Endothelial cell of umbilical vein (primary cell): ENCODE measurements around the gene SPTBN4. TPM values are rescaled to one million over a fixed set of nuclear protein-coding genes. Genes with fewer than 3 reads are reported as not detected.

Source experiments
- BruUV-seq: library from RNA; stranded (reverse); fragments of 400-500 nt; replicated peaks from 2 replicates; lab custom pipeline; 2021; lab: Mats Ljungman, UMichigan
- CTCF ChIA-PET: fragments of 300-600, 350-600 bp; sonication (Branson Sonifier 250); formaldehyde crosslinking; loops from one replicate; lab custom pipeline; 2021; ENCODE audit warnings: antibody characterized with exemption, inconsistent platforms; lab: Charles Lee
- POLR2A ChIA-PET: fragments of 300-600, 350-600 bp; sonication (Branson Sonifier 250); formaldehyde crosslinking; loops from one replicate; lab custom pipeline; 2021; ENCODE audit warnings: antibody characterized with exemption, inconsistent platforms; lab: Charles Lee
- DNase-seq: peaks from one replicate; pipeline ENCODE4 v3.0.0-alpha.2; 2011; ENCODE audit warnings: low read depth, low spot score
- FAIRE-seq: peaks from 2 replicates; lab custom pipeline; 2011; peaks lifted over from hg19 to GRCh38; lab: Jason Lieb, UNC
- H2AFZ ChIP-seq: 2 replicates; pipeline ENCODE4 v1.6.0; 2012; ENCODE audit warnings: low read depth, low read length, control low read depth, inconsistent platforms
- H3K27ac ChIP-seq: 2 replicates; pipeline ENCODE4 v1.5.1; 2011; ENCODE audit warnings: low read depth, mild to moderate bottlenecking, control low read depth, low read length, moderate library complexity; ENCODE audit not compliant: insufficient read depth
- H3K27me3 ChIP-seq, 2 experiments: 2 replicates each; pipeline versions ENCODE4 v1.6.0 to v1.6.1; 2011; ENCODE audit warnings: low read length in 2 of 2, mixed read lengths in 1 of 2; ENCODE audit not compliant: control insufficient read depth in 2 of 2, insufficient read depth in 2 of 2
- H3K36me3 ChIP-seq, 2 experiments: 2 replicates in 1 of 2; 3 replicates in 1 of 2; pipeline ENCODE4 v1.5.1; 2011; ENCODE audit warnings: low read length in 2 of 2, mild to moderate bottlenecking in 1 of 2, moderate library complexity in 1 of 2; ENCODE audit not compliant: control insufficient read depth in 2 of 2, insufficient read depth in 2 of 2; ENCODE audit errors: extremely low read depth in 1 of 2
- H3K4me1 ChIP-seq: 3 replicates; pipeline ENCODE4 v1.5.1; 2011; ENCODE audit warnings: mild to moderate bottlenecking, low read length; ENCODE audit not compliant: control insufficient read depth, insufficient read depth; ENCODE audit errors: extremely low read depth
- H3K4me2 ChIP-seq: 2 replicates; pipeline ENCODE4 v1.6.1; 2011; ENCODE audit warnings: low read length, control low read depth, mixed read lengths; ENCODE audit not compliant: insufficient read depth
- H3K4me3 ChIP-seq, 3 experiments: fragments of 200-600 bp in 1 of 3; sonication (generic), shearing (Covaris generic) in 1 of 3; replicated peaks in 1 of 3; 2 replicates each; pipeline ENCODE4 v1.5.1; 2011 to 2016; ENCODE audit warnings: control low read depth in 3 of 3, low read length in 3 of 3, mild to moderate bottlenecking in 2 of 3, inconsistent platforms in 1 of 3, low read depth in 1 of 3, moderate library complexity in 1 of 3; ENCODE audit not compliant: insufficient read depth in 1 of 3
- H3K79me2 ChIP-seq: 2 replicates; pipeline ENCODE4 v1.6.0; 2012; ENCODE audit warnings: low read length, inconsistent platforms; ENCODE audit not compliant: control insufficient read depth, insufficient read depth
- H3K9ac ChIP-seq: replicated peaks from 2 replicates; pipeline ENCODE3; 2011; ENCODE audit warnings: low read length, control low read depth; ENCODE audit not compliant: insufficient read depth; ENCODE audit errors: extremely low read depth
- H3K9me1 ChIP-seq: replicated peaks from 3 replicates; pipeline ENCODE4 v1.6.0; 2011; ENCODE audit warnings: mild to moderate bottlenecking, low read length; ENCODE audit not compliant: control insufficient read depth, insufficient read depth; ENCODE audit errors: extremely low read depth
- H3K9me3 ChIP-seq: replicated peaks from 2 replicates; pipeline ENCODE4 v1.5.1; 2012; ENCODE audit warnings: low read length, inconsistent platforms; ENCODE audit not compliant: control insufficient read depth, insufficient read depth
- H4K20me1 ChIP-seq: replicated peaks from 2 replicates; pipeline ENCODE3; 2011; ENCODE audit warnings: mild to moderate bottlenecking, low read length; ENCODE audit not compliant: control insufficient read depth, insufficient read depth; ENCODE audit errors: extremely low read depth
- EZH2 ChIP-seq: IDR thresholded peaks from 2 replicates; pipeline ENCODE4 v1.6.1; 2012; ENCODE audit warnings: borderline replicate concordance, low read depth, mild to moderate bottlenecking, moderate library complexity, low read length, inconsistent platforms; ENCODE audit not compliant: severe bottlenecking
- FOS ChIP-seq: IDR thresholded peaks from 2 replicates; pipeline ENCODE4 v1.6.1; 2011; ENCODE audit warnings: mild to moderate bottlenecking, low read length, moderate library complexity, borderline replicate concordance; ENCODE audit not compliant: insufficient read depth
- GATA2 ChIP-seq: IDR thresholded peaks from 2 replicates; pipeline ENCODE4 v1.7.0; 2011; ENCODE audit warnings: low read depth, mild to moderate bottlenecking, moderate library complexity, mixed read lengths, low read length; ENCODE audit not compliant: insufficient read length, insufficient read depth
- JUN ChIP-seq: IDR thresholded peaks from 2 replicates; pipeline ENCODE4 v1.6.1; 2011; ENCODE audit warnings: borderline replicate concordance, low read depth; ENCODE audit not compliant: insufficient read length, insufficient read depth
- MYC ChIP-seq: IDR thresholded peaks from one replicate; pipeline ENCODE4 v1.6.1; 2011; ENCODE audit warnings: mild to moderate bottlenecking, low read depth, low read length
- POLR2A ChIP-seq: IDR thresholded peaks from 2 replicates; pipeline ENCODE4 v1.6.1; 2012; ENCODE audit warnings: low read depth, mild to moderate bottlenecking, control low read depth, low read length
- POLR2AphosphoS5 ChIP-seq: IDR thresholded peaks from 2 replicates; pipeline ENCODE4 v1.6.1; 2012; ENCODE audit warnings: low read depth, mild to moderate bottlenecking, control low read depth, low read length, moderate library complexity; ENCODE audit not compliant: insufficient read depth
- dilution Hi-C: fragments of 300-500 bp; cut with MboI; formaldehyde crosslinking; loops from one replicate; pipeline ENCODE4 v1.15.0; 2019; ENCODE audit warnings: low sequenced_read_pairs; ENCODE audit not compliant: extremely low pct_ligation_motif_present
- intact Hi-C: fragments of 100-400 bp; cut with micrococcal nuclease; formaldehyde crosslinking; loops from one replicate; pipeline ENCODE4 v1.10.0; 2022
- polyA plus RNA-seq, 4 experiments: library from polyadenylated mRNA; depleted of rRNA in 3 of 4; stranded (reverse) in 3 of 4; unstranded in 1 of 4; fragments of >200 nt; gene quantifications; 2 replicates each; pipeline versions ENCODE4 v1.2.1 to v1.2.3, GENCODE V29; 2011 to 2012; ENCODE audit warnings: missing spikeins in 1 of 4
- total RNA-seq: library from RNA; stranded (reverse); gene quantifications from 2 replicates; pipeline ENCODE4 v1.2.3, GENCODE V29; 2021
- TF ChIP-seq, protein P1 (sequence below): IDR thresholded peaks from 2 replicates; pipeline ENCODE4 v1.6.1; 2011; ENCODE audit not compliant: insufficient read depth, insufficient read length
- TF ChIP-seq, protein P2 (sequence below), 2 donors: IDR thresholded peaks; 1 replicate in 1 of 2; 2 replicates in 1 of 2; pipeline ENCODE4 v1.5.1; 2011; ENCODE audit warnings: low read length in 2 of 2, mild to moderate bottlenecking in 2 of 2, moderate library complexity in 2 of 2, control low read depth in 1 of 2, inconsistent platforms in 1 of 2, low read depth in 1 of 2; ENCODE audit not compliant: insufficient read depth in 1 of 2; ENCODE audit errors: extremely low read depth in 1 of 2

SPTBN4 gene
- total and polyA plus RNA-seq, 2 donors (not counting 3 experiments of a cell fraction or from before 2014, with no cell fraction given), result 0.33 TPM; not detected in 1

DNA sequence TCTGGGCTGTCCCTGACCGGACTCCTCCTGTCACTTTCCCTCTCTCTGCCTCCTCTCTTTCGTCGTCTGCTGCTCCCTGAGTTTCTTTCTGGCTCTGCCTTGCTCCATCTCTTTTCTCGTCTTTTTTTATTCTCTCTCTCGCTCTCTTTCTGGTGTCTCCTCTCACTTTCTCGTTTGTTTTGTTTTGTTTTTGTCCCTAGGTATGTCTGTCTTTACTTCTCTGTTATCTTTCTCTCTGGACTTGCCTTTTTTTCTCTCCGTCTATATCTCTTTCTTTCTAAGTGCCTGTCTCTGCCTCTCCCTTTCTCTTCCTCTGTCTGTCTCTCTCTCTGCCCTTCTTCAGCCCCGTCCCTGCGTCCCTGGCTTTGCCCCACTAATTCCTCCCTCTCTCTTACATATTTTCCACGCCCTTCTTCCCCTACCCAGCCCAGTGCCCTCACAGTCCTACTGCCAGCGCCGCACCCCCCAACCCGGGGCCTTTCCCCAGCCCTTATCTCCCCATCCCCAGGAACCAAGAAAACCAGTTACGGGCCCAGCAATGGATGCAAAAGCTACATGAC lies 61.8 kb downstream of the SPTBN4 start:
- POLR2A ChIA-PET, result no interaction called here
- Histone ChIP-seq H3K9me3 (no peaks in the 10 kb centered on the region), H3K9me1 (no peaks in the 10 kb centered on the region), H3K9ac (no peak overlapping the region), H3K36me3 (no peaks in the 10 kb centered on the region), H3K4me2 (no peak overlapping the region), H3K27ac (no peak overlapping the region), H3K79me2 (no peaks in the 10 kb centered on the region), H3K4me3 (no peak overlapping the region), H3K27me3 (peaks cover 2 to 7% of the 10 kb centered on the region in 2 experiments), H4K20me1 (no peaks in the 10 kb centered on the region), H3K4me1 (no peaks in the 10 kb centered on the region), H2AFZ (no peak overlapping the region)
- intact Hi-C loops (loop anchor here (1.0 to 10.0 kb wide), 3 partner anchors 70 to 384 kb away; no protein-coding TSS in a partner anchor), dilution Hi-C loops (no loop called here)
- BruUV-seq, result no TSS peak
- no peak for TF ChIP-seq GATA2
- TF ChIP-seq FOS, result no peak
- TF ChIP-seq, protein P1, sequence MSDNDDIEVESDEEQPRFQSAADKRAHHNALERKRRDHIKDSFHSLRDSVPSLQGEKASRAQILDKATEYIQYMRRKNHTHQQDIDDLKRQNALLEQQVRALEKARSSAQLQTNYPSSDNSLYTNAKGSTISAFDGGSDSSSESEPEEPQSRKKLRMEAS, result no peak
- TF ChIP-seq EZH2, result no peak
- TF ChIP-seq POLR2AphosphoS5, result no peak
- no peak for TF ChIP-seq POLR2A
- no peak for TF ChIP-seq JUN
- no peak for TF ChIP-seq MYC
- TF ChIP-seq, protein P2, sequence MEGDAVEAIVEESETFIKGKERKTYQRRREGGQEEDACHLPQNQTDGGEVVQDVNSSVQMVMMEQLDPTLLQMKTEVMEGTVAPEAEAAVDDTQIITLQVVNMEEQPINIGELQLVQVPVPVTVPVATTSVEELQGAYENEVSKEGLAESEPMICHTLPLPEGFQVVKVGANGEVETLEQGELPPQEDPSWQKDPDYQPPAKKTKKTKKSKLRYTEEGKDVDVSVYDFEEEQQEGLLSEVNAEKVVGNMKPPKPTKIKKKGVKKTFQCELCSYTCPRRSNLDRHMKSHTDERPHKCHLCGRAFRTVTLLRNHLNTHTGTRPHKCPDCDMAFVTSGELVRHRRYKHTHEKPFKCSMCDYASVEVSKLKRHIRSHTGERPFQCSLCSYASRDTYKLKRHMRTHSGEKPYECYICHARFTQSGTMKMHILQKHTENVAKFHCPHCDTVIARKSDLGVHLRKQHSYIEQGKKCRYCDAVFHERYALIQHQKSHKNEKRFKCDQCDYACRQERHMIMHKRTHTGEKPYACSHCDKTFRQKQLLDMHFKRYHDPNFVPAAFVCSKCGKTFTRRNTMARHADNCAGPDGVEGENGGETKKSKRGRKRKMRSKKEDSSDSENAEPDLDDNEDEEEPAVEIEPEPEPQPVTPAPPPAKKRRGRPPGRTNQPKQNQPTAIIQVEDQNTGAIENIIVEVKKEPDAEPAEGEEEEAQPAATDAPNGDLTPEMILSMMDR (IDR thresholded peaks at IDR 0.05; ENCODE audit: extremely low read depth in 1 of 2, insufficient read depth in 1 of 2, low read depth in 1 of 2, low read length in 2 of 2), result no peak
- FAIRE-seq, result no peak
- CTCF ChIA-PET, result no interaction called here
- DNase-seq, result no peak
